SK-N-SH (cell line): ENCODE measurements around the gene YWHAE. TPM values are rescaled to one million over a fixed set of nuclear protein-coding genes. Genes with fewer than 3 reads are reported as not detected.

ENCODE experiments used
- CTCF ChIA-PET: fragments of 300-600, 350-600 bp; formaldehyde crosslinking; extraction: SDS; loops from one replicate; lab custom pipeline; 2021; lab: Yijun Ruan, JAX
- POLR2A ChIA-PET: fragments of 350-600 bp; sonication (Branson Sonifier 250); formaldehyde crosslinking; extraction: SDS; loops from one replicate; lab custom pipeline; 2020; ENCODE audit warnings: antibody characterized with exemption, inconsistent platforms; lab: Yijun Ruan, JAX
- DNase-seq: peaks from one replicate; pipeline ENCODE4 v3.0.0; 2012
- H2AFZ ChIP-seq: fragments of 200-600 bp; sonication (generic); 2 replicates; pipeline ENCODE4 v1.8.1; 2016; ENCODE audit warnings: antibody characterized with exemption, mild to moderate bottlenecking, low read depth
- H3F3A ChIP-seq: fragments of 200-600 bp; sonication (generic); replicated peaks from 2 replicates; pipeline ENCODE3; 2016; ENCODE audit warnings: antibody characterized with exemption, mild to moderate bottlenecking; ENCODE audit not compliant: insufficient read depth
- H3K27ac ChIP-seq, 2 experiments: fragments of 200-500 bp in 1 of 2; fragments of 200-600 bp in 1 of 2; sonication (Bioruptor generic) in 1 of 2; sonication (generic), shearing (Covaris generic) in 1 of 2; 2 replicates each; pipeline versions ENCODE4 v1.5.1 to v1.6.1; 2014 to 2016; ENCODE audit warnings: low read depth in 2 of 2, inconsistent platforms in 1 of 2, low read length in 1 of 2, mild to moderate bottlenecking in 1 of 2, mixed read lengths in 1 of 2
- H3K27me3 ChIP-seq: fragments of 200-600 bp; sonication (generic), shearing (Covaris generic); 2 replicates; pipeline ENCODE4 v1.6.1; 2016; ENCODE audit warnings: mixed run types; ENCODE audit not compliant: insufficient read depth
- H3K36me3 ChIP-seq, 2 experiments: fragments of 200-500 bp in 1 of 2; fragments of 200-600 bp in 1 of 2; sonication (Bioruptor generic) in 1 of 2; sonication (generic) in 1 of 2; replicated peaks in 1 of 2; 2 replicates each; pipeline versions ENCODE3 to v1.5.1; 2014 to 2016; ENCODE audit warnings: low read length in 1 of 2, mild to moderate bottlenecking in 1 of 2; ENCODE audit not compliant: insufficient read depth in 2 of 2, control insufficient read depth in 1 of 2
- H3K4me1 ChIP-seq, 2 experiments: fragments of 200-500 bp in 1 of 2; fragments of 200-600 bp in 1 of 2; sonication (Bioruptor generic) in 1 of 2; sonication (generic), shearing (Covaris generic) in 1 of 2; 2 replicates each; pipeline versions ENCODE4 v1.5.1 to v1.6.1; 2014 to 2016; ENCODE audit warnings: low read depth in 1 of 2, low read length in 1 of 2, mixed run types in 1 of 2; ENCODE audit not compliant: insufficient read depth in 2 of 2, control insufficient read depth in 1 of 2
- H3K4me2 ChIP-seq: fragments of 200-600 bp; sonication (generic), shearing (Covaris generic); 2 replicates; pipeline ENCODE4 v1.6.1; 2017; ENCODE audit warnings: mixed run types
- H3K4me3 ChIP-seq, 2 experiments: fragments of 200-500 bp in 1 of 2; fragments of 200-600 bp in 1 of 2; sonication (Bioruptor generic) in 1 of 2; sonication (generic), shearing (Covaris generic) in 1 of 2; 2 replicates each; pipeline versions ENCODE4 v1.5.1 to v1.8.1; 2014 to 2016; ENCODE audit warnings: low read depth in 2 of 2, inconsistent platforms in 1 of 2, low read length in 1 of 2, mild to moderate bottlenecking in 1 of 2, mixed read lengths in 1 of 2, moderate library complexity in 1 of 2
- H3K79me2 ChIP-seq: fragments of 200-600 bp; sonication (generic); 2 replicates; pipeline ENCODE4 v1.8.1; 2017; ENCODE audit warnings: mild to moderate bottlenecking; ENCODE audit not compliant: insufficient read depth
- H3K9ac ChIP-seq: fragments of 200-600 bp; sonication (generic); 2 replicates; pipeline ENCODE4 v1.6.1; 2017; ENCODE audit warnings: mixed run types
- H3K9me2 ChIP-seq: fragments of 200-600 bp; sonication (generic); 2 replicates; pipeline ENCODE4 v1.6.1; 2017; ENCODE audit warnings: mixed run types
- H3K9me3 ChIP-seq: fragments of 200-600 bp; sonication (generic); 2 replicates; pipeline ENCODE4 v1.6.1; 2017; ENCODE audit warnings: mixed run types, mild to moderate bottlenecking, moderate library complexity
- H4K20me1 ChIP-seq: fragments of 200-600 bp; sonication (generic); 2 replicates; pipeline ENCODE4 v1.6.1; 2017; ENCODE audit warnings: mild to moderate bottlenecking, mixed run types; ENCODE audit not compliant: insufficient read depth
- EZH2phosphoT487 ChIP-seq: fragments of 200-600 bp; sonication (generic); IDR thresholded peaks from 2 replicates; pipeline ENCODE4 v1.6.1; 2017; ENCODE audit warnings: low read depth, mixed run types, mild to moderate bottlenecking, antibody characterized with exemption, moderate library complexity, borderline replicate concordance
- GABPA ChIP-seq: IDR thresholded peaks from 2 replicates; pipeline ENCODE4 v1.4.0; 2012; ENCODE audit warnings: low read depth, mild to moderate bottlenecking
- IRF3 ChIP-seq: fragments of 150-350 bp; IDR thresholded peaks from 2 replicates; pipeline ENCODE4 v1.6.1; 2016; ENCODE audit warnings: mild to moderate bottlenecking, low read depth, low read length
- JUND ChIP-seq: IDR thresholded peaks from 2 replicates; pipeline ENCODE4 v1.4.0; 2012
- MAX ChIP-seq: IDR thresholded peaks from 2 replicates; pipeline ENCODE4 v1.4.0; 2012; ENCODE audit warnings: low read depth
- NFIC ChIP-seq: IDR thresholded peaks from 2 replicates; pipeline ENCODE4 v1.4.0; 2012; ENCODE audit warnings: borderline replicate concordance
- NRF1 ChIP-seq: IDR thresholded peaks from 2 replicates; pipeline ENCODE4 v1.6.1; 2012; ENCODE audit warnings: low read depth, mild to moderate bottlenecking, low read length
- PBX3 ChIP-seq: IDR thresholded peaks from 2 replicates; pipeline ENCODE4; 2012
- RAD21 ChIP-seq: IDR thresholded peaks from 2 replicates; pipeline ENCODE4 v1.6.1; 2012; ENCODE audit warnings: mild to moderate bottlenecking, low read length
- RXRA ChIP-seq: IDR thresholded peaks from 2 replicates; pipeline ENCODE4 v1.4.0; 2012; ENCODE audit warnings: low read depth, mild to moderate bottlenecking, borderline replicate concordance
- TCF12 ChIP-seq: IDR thresholded peaks from 2 replicates; pipeline ENCODE4 v1.4.0; 2012
- YY1 ChIP-seq: IDR thresholded peaks from 2 replicates; pipeline ENCODE4 v1.4.0; 2012; ENCODE audit warnings: low read depth, mild to moderate bottlenecking
- WGBS: methylation state at CpG from one replicate; pipeline ENCODE4 v1.1.6; 2017; ENCODE audit warnings: low lambda C conversion rate; 5-methylcytosine and 5-hydroxymethylcytosine counted together
- polyA plus RNA-seq, 3 experiments: library from polyadenylated mRNA; depleted of rRNA; stranded (reverse); fragments of >200 nt; gene quantifications; 2 replicates each; pipeline ENCODE4 v1.2.3, GENCODE V29; 2012
- TF ChIP-seq, protein P1 (sequence below): IDR thresholded peaks from 2 replicates; pipeline ENCODE4 v1.4.0; 2012; ENCODE audit warnings: low read depth, borderline replicate concordance
- TF ChIP-seq, protein P2 (sequence below): IDR thresholded peaks from 2 replicates; pipeline ENCODE4 v1.6.1; 2012; ENCODE audit warnings: mild to moderate bottlenecking, low read depth, low read length, moderate library complexity

YWHAE gene
- polyA plus RNA-seq, 1 of the 3 experiments (the other 2 are of a cell fraction): 1,023 TPM

- Histone ChIP-seq H3K4me2 (no peak overlapping the region), H3K9me2 (no peaks in the 10 kb centered on the region), H3K4me3 (no peak overlapping the region), H3K9ac (no peak overlapping the region), H3K36me3 (no peaks in the 10 kb centered on the region), H3K27me3 (no peaks in the 10 kb centered on the region), H3K9me3 (no peaks in the 10 kb centered on the region), H3K27ac (no peak overlapping the region), H3F3A (peaks cover 10% of the 10 kb centered on the region), H3K79me2 (peaks cover 4% of the 10 kb centered on the region; the same call in 1 of the 2 replicates), H4K20me1 (no peaks in the 10 kb centered on the region), H2AFZ (no peak overlapping the region), H3K4me1 (no peaks in the 10 kb centered on the region)
- POLR2A ChIA-PET: no interaction called here
- CTCF ChIA-PET: interaction anchor here (1.4 kb wide), 1 partner anchor 48 kb away, joined by 6 read pairs; no protein-coding TSS in a partner anchor
- WGBS: 75% methylated on average over 6 of the region's 6 CpGs
- peak; percentile 54 for DNase-seq
- TF ChIP-seq NFIC: peak; percentile 94
- TF ChIP-seq, protein P1, sequence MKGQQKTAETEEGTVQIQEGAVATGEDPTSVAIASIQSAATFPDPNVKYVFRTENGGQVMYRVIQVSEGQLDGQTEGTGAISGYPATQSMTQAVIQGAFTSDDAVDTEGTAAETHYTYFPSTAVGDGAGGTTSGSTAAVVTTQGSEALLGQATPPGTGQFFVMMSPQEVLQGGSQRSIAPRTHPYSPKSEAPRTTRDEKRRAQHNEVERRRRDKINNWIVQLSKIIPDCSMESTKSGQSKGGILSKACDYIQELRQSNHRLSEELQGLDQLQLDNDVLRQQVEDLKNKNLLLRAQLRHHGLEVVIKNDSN: peak; percentile 43; the same call in 1 of the 2 replicates
- TF ChIP-seq YY1: no peak
- TF ChIP-seq PBX3: peak; percentile 83
- peak; percentile 9; the same call in 1 of the 2 replicates for TF ChIP-seq JUND
- TF ChIP-seq RAD21: no peak
- TF ChIP-seq RXRA: peak; percentile 48; the same call in 1 of the 2 replicates
- no peak for TF ChIP-seq EZH2phosphoT487
- TF ChIP-seq IRF3: no peak
- 0 out of 2 replicates have a peak, but pooled peaks have one; percentile 13 for TF ChIP-seq GABPA
- TF ChIP-seq NRF1: no peak
- TF ChIP-seq TCF12: peak; percentile 51
These were observed 13.3 kb upstream of the YWHAE start for GRCh38 chr17:1413281-1413791.

DNA sequence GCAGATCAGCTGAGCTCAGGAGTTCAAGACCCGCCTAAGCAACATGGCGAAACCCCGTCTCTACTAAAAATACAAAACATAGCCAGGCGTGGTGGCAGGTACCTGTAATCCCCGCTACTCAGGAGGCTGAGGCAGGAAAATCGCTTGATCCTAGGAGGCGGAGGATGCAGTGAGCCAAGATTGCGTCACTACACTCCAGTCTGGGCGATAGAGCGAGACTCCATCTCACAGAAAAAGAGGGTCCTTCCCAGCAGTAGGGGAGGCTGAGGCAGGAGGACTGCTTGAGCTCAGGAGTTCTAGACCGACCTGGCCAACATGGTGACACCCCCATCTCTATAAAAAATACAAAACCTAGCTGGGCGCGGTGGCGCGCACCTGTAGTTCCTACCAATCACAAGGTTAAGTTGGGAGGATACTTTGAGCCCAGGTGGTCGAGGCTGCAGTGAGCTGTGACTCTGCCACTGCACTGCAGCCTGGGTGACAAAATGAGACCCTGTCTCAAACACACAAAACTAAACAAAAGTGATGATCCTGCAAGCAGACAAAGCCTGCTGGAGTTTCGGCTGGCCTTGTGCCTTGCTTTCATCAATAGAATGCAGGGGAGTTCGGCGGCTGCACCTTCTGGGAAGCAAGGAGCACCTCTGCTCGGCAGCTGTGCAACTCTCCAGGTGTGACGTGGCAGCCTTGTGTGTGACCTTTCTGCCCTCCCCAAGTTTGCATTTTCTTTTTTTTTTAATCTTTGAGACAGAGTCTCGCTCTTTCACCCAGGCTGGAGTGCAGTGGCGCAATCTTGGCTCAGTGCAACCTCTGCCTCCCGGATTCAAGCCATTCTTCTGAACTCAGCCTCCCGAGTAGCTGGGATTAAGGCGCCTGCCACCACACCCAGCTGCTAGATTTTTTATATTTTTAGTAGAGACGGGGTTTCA lies 12.4 kb upstream of the YWHAE start:
- no peaks in the 10 kb centered on the region for H4K20me1 ChIP-seq
- H3K9ac ChIP-seq: no peak overlapping the region
- H3K4me1 ChIP-seq: no peaks in the 10 kb centered on the region
- H3K27ac ChIP-seq: no peak overlapping the region
- WGBS: 86% methylated on average over 25 of the region's 27 CpGs
- DNase-seq: no peak
- CTCF ChIA-PET: interaction anchor here (0.6 to 1.4 kb wide), 2 partner anchors 47 to 570 kb away, joined by 3 to 6 read pairs; no protein-coding TSS in a partner anchor
- H3K9me3 ChIP-seq: no peaks in the 10 kb centered on the region
- no peak overlapping the region for H3K4me3 ChIP-seq
- no peak overlapping the region for H2AFZ ChIP-seq
- no peak for TF ChIP-seq MAX
- TF ChIP-seq, protein P2, sequence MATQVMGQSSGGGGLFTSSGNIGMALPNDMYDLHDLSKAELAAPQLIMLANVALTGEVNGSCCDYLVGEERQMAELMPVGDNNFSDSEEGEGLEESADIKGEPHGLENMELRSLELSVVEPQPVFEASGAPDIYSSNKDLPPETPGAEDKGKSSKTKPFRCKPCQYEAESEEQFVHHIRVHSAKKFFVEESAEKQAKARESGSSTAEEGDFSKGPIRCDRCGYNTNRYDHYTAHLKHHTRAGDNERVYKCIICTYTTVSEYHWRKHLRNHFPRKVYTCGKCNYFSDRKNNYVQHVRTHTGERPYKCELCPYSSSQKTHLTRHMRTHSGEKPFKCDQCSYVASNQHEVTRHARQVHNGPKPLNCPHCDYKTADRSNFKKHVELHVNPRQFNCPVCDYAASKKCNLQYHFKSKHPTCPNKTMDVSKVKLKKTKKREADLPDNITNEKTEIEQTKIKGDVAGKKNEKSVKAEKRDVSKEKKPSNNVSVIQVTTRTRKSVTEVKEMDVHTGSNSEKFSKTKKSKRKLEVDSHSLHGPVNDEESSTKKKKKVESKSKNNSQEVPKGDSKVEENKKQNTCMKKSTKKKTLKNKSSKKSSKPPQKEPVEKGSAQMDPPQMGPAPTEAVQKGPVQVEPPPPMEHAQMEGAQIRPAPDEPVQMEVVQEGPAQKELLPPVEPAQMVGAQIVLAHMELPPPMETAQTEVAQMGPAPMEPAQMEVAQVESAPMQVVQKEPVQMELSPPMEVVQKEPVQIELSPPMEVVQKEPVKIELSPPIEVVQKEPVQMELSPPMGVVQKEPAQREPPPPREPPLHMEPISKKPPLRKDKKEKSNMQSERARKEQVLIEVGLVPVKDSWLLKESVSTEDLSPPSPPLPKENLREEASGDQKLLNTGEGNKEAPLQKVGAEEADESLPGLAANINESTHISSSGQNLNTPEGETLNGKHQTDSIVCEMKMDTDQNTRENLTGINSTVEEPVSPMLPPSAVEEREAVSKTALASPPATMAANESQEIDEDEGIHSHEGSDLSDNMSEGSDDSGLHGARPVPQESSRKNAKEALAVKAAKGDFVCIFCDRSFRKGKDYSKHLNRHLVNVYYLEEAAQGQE: no peak
- TF ChIP-seq IRF3: no peak
- TF ChIP-seq RXRA: no peak
- no peak for TF ChIP-seq TCF12
- TF ChIP-seq, all 33 proteins: peak for 0
- no peaks in the 10 kb centered on the region for H3K27me3 ChIP-seq
- POLR2A ChIA-PET: no interaction called here
- no peaks in the 10 kb centered on the region for H3K9me2 ChIP-seq
- peaks cover 5% of the 10 kb centered on the region for H3F3A ChIP-seq
- H3K4me2 ChIP-seq: no peak overlapping the region
- H3K36me3 ChIP-seq: no peaks in the 10 kb centered on the region
- no peaks in the 10 kb centered on the region for H3K79me2 ChIP-seq
